Sigmoid colon (tissue), 7 donors: ENCODE results near the gene THAP12. TPM values are rescaled to one million over a fixed set of nuclear protein-coding genes. Genes with fewer than 3 reads are reported as not detected.

Experiments used
- DNase-seq: peaks from one replicate; pipeline ENCODE4 v3.0.0-alpha.2; 2019
- H3K27ac ChIP-seq, 4 donors: fragments of 200-600 bp; sonication (generic); one replicate each; pipeline ENCODE4 v1.5.1; 2016 to 2019; ENCODE audit warnings: mild to moderate bottlenecking in 1 of 4
- H3K27me3 ChIP-seq, 3 donors: fragments of 200-600 bp; sonication (generic); one replicate each; pipeline ENCODE4 v1.5.1; 2019; ENCODE audit warnings: mild to moderate bottlenecking in 1 of 3
- H3K36me3 ChIP-seq, 4 donors: fragments of 200-600 bp; sonication (generic); one replicate each; pipeline ENCODE4 v1.5.1; 2016 to 2019
- H3K4me1 ChIP-seq, 4 donors: fragments of 200-600 bp; sonication (generic); one replicate each; pipeline ENCODE4 v1.5.1; 2017 to 2019
- H3K4me3 ChIP-seq, 4 donors: fragments of 200-600 bp; sonication (generic); one replicate each; pipeline ENCODE4 v1.5.1; 2017 to 2019; ENCODE audit warnings: mild to moderate bottlenecking in 2 of 4, moderate library complexity in 1 of 4
- H3K9me3 ChIP-seq, 4 donors: fragments of 200-600 bp in 3 of 4; sonication (generic) in 3 of 4; one replicate each; pipeline versions ENCODE4 v1.5.1 to v1.6.1; 2013 to 2019
- EP300 ChIP-seq, 4 donors: sonication (generic); formaldehyde crosslinking; IDR thresholded peaks; one replicate each; pipeline ENCODE4 v1.6.1; 2017; ENCODE audit warnings: antibody characterized with exemption in 4 of 4
- POLR2A ChIP-seq, 2 donors: fragments of 450-650 bp; IDR thresholded peaks; one replicate each; pipeline ENCODE4 v1.6.1; 2016; ENCODE audit warnings: antibody characterized with exemption in 2 of 2, mild to moderate bottlenecking in 2 of 2, moderate library complexity in 2 of 2
- POLR2AphosphoS5 ChIP-seq, 4 donors: sonication (generic); formaldehyde crosslinking; IDR thresholded peaks; one replicate each; pipeline ENCODE4 v1.6.1; 2017; ENCODE audit warnings: antibody characterized with exemption in 4 of 4
- WGBS, 2 donors: extraction: QIAGEN DNeasy Blood & Tissue Kit; methylation state at CpG; one replicate each; pipeline ENCODE4 v1.1.7; 2013; 5-methylcytosine and 5-hydroxymethylcytosine counted together
- intact Hi-C: fragments of 100-400 bp; cut with DNase I; formaldehyde crosslinking; loops from one replicate; pipeline ENCODE4 v1.15.1; 2023
- polyA plus RNA-seq, 3 donors: library from polyadenylated mRNA; stranded (reverse); fragments of 200-250 nt; gene quantifications; one replicate each; pipeline ENCODE4 v1.2.3, GENCODE V29; 2013
- total RNA-seq, 4 donors: library from RNA; depleted of rRNA; stranded (reverse); fragments of >200 nt; gene quantifications; one replicate each; pipeline ENCODE4 v1.1.0, GENCODE V29; 2016
- TF ChIP-seq, protein P1 (sequence below), 4 experiments: fragments of 450-650 bp in 3 of 4; fragments of 200-600 bp in 1 of 4; IDR thresholded peaks; one replicate each; pipeline ENCODE4 v1.5.1; 2016 to 2019; ENCODE audit warnings: antibody characterized with exemption in 4 of 4, mild to moderate bottlenecking in 3 of 4, moderate library complexity in 2 of 4
- donor health status: healthy with polysubstance abuse.
- donor health status: Bipolar disorder and iron deficiency.
- donor health status: healthy.

The THAP12 gene
- total and polyA plus RNA-seq, 7 donors, result 27.1 to 43.2 (median 30.1) TPM

DNA sequence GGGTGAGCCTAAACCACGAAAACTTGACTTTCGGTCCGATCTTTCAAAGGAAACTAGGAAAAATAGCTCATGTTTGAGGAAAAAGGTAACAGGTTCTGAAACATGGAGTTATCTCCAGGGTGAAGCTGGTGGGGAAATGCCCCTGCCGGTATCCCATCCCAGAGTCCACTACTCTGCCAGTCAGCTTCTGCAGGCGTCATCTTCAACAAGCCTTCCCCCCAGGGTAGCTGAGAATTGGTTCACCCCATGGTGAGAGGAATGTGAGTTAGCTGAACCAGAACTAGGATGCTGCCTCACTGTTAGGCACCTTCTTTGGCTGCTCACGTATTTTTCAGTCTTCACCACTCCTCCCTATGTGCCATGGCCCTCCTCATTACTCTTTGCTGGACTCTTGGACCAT is 1.3 kb upstream of the THAP12 start:
- DNase-seq, result no peak
- Histone ChIP-seq H3K4me3 (no peak overlapping the region), H3K4me1 (peaks cover 0 to 40% (median 28%) of the 10 kb centered on the region in 4 donors), H3K9me3 (no peaks in the 10 kb centered on the region), H3K27me3 (no peaks in the 10 kb centered on the region), H3K27ac (no peak overlapping the region), H3K36me3 (peaks cover 0 to 6% (median 0%) of the 10 kb centered on the region in 4 donors)
- 83 to 89% methylated on average over 6 of the region's 6 CpGs for WGBS, 2 donors
- TF ChIP-seq POLR2A (IDR thresholded peaks at IDR 0.05) (no peak), POLR2AphosphoS5 (IDR thresholded peaks at IDR 0.05) (no peak), EP300 (IDR thresholded peaks at IDR 0.05) (no peak)
- TF ChIP-seq, protein P1, sequence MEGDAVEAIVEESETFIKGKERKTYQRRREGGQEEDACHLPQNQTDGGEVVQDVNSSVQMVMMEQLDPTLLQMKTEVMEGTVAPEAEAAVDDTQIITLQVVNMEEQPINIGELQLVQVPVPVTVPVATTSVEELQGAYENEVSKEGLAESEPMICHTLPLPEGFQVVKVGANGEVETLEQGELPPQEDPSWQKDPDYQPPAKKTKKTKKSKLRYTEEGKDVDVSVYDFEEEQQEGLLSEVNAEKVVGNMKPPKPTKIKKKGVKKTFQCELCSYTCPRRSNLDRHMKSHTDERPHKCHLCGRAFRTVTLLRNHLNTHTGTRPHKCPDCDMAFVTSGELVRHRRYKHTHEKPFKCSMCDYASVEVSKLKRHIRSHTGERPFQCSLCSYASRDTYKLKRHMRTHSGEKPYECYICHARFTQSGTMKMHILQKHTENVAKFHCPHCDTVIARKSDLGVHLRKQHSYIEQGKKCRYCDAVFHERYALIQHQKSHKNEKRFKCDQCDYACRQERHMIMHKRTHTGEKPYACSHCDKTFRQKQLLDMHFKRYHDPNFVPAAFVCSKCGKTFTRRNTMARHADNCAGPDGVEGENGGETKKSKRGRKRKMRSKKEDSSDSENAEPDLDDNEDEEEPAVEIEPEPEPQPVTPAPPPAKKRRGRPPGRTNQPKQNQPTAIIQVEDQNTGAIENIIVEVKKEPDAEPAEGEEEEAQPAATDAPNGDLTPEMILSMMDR (IDR thresholded peaks at IDR 0.05), result no peak
- intact Hi-C loops, result no loop called here

DNA sequence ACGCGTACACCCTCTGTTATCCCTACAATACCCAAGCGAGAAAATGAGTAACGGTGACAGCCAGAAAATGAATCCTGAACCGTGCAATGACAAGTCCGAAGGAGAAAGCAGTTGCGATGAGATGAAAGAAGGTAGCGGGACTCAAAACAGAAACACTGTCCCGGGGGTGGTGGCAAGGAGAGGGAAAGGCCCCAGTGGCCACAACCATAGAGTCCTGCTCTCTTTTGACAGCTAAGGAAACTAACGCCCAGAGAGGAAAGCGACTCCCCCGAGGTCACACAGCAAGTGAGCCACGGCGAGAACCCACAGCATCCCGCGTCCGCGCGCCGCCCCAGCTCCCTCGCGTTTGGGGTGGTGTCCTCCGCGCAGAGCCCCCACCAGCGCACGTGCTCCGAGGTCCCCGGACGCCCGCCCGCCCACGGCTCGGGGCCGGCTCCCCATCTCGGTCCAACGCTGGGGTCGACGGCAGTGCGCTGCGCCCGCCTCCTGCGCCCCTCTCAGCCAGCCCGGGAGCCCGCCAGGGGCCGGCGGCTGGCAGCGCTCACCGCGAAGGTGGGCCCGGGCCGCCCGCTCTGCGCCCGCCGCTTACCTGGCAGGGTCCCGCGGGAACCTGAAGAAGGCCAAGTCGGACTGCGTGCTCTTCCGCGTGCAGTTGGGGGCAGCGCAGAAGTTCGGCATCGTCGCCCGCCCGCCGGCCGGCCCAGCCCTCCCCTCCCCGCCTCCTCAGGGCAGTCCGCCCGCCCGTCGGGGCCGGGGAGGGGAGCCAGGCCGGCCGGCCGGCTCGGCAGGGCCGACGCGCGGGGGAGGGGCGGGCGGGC is 564 bp downstream of the THAP12 start:
- Histone ChIP-seq H3K4me3 (peak overlapping the region; percentile 69 to 92 (median 86)), H3K27me3 (no peaks in the 10 kb centered on the region), H3K27ac (peak overlapping the region; percentile 82 to 86 (median 86)), H3K4me1 (peaks cover 0 to 51% (median 32%) of the 10 kb centered on the region in 4 donors), H3K9me3 (no peaks in the 10 kb centered on the region), H3K36me3 (peaks cover 0 to 6% (median 0%) of the 10 kb centered on the region in 4 donors)
- DNase-seq, result peak; percentile 64
- WGBS, 2 donors, result 1% methylated on average over 85 of the region's 85 CpGs
- intact Hi-C loops, result loop anchor here (2.0 kb wide), 1 partner anchor 146 kb away; no protein-coding TSS in a partner anchor
- TF ChIP-seq POLR2A (IDR thresholded peaks at IDR 0.05) (no peak), EP300 (IDR thresholded peaks at IDR 0.05) (no peak), POLR2AphosphoS5 (IDR thresholded peaks at IDR 0.05) (no peak)
- TF ChIP-seq, protein P1 (IDR thresholded peaks at IDR 0.05), result no peak

DNA sequence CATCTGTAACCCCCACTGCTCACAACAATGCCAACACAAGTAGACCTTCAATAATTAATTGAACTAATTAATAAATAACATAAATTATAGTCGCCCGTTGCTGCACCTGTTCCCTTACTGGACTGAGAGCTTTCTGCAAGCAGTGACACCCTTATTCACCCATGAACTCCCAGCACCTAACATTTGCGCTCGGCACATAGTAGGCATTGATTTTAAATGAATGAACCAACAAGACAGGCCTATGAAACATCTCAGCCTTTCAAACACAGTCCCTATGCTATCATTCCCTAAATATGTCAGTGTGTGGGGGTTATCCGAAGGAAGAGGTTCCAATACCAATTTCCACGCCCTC is 1.1 kb downstream of the THAP12 start:
- H3K36me3 ChIP-seq, result peaks cover 0 to 3% (median 0%) of the 10 kb centered on the region in 4 donors
- H3K9me3 ChIP-seq, result no peaks in the 10 kb centered on the region
- DNase-seq, result no peak
- peak overlapping the region in 3 of 4 donors; percentile 82 to 86 (median 86) for H3K27ac ChIP-seq
- TF ChIP-seq POLR2A (IDR thresholded peaks at IDR 0.05) (no peak), EP300 (IDR thresholded peaks at IDR 0.05) (no peak), POLR2AphosphoS5 (IDR thresholded peaks at IDR 0.05) (no peak)
- TF ChIP-seq, protein P1 (IDR thresholded peaks at IDR 0.05), result no peak
- 6 to 35% methylated on average over 6 of the region's 6 CpGs for WGBS, 2 donors
- intact Hi-C loops, result loop anchor here (2.0 kb wide), 1 partner anchor 145 kb away; no protein-coding TSS in a partner anchor
- H3K4me3 ChIP-seq, result peak overlapping the region; percentile 69 to 92 (median 86)
- no peaks in the 10 kb centered on the region for H3K27me3 ChIP-seq
- peaks cover 0 to 55% (median 35%) of the 10 kb centered on the region in 4 donors for H3K4me1 ChIP-seq

DNA sequence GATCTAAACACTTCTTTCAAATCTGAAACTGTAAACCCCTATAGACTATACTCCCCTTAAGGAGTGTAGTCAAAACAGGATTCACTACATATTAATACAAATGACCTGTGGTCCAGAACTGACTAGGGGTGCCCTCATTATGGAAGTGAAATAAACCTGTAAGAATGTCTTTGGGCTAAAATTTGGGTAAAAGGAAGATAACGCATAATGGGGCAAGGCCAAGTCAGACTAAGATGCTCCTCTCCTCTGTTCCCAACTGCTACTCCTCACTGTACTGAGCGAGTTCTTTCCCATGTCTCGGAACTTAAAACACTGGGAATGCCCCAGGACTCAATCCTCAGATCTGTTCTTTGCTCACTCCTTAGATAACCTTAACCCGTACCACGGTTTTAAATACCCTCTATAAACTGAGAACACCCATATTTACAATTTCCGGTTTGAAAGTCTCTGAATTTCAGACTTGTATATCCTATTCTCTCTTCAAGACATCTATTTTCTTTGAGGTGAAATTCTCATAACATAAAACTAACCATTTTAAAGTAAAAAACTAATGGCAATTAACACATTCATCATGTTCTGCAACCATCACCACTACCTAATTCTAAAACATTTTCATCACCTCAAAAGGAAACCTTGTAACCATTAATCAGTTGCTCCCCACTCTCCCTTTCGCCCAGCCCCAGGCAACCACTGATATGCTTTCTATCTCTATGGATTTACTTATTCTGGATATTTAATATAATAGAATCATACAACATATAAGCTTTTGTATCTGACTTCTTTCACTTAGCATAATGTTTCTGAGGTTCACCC is 4.0 kb downstream of the THAP12 start:
- peaks cover 0 to 42% (median 27%) of the 10 kb centered on the region in 4 donors for H3K4me1 ChIP-seq
- WGBS, 2 donors, result 18 to 61% methylated on average over 7 of the region's 7 CpGs
- no peak overlapping the region for H3K4me3 ChIP-seq
- no peaks in the 10 kb centered on the region for H3K27me3 ChIP-seq
- DNase-seq, result no peak
- no peak overlapping the region for H3K27ac ChIP-seq
- no peaks in the 10 kb centered on the region for H3K9me3 ChIP-seq
- no peaks in the 10 kb centered on the region for H3K36me3 ChIP-seq
- no peak for TF ChIP-seq POLR2A (IDR thresholded peaks at IDR 0.05)
- TF ChIP-seq, protein P1 (IDR thresholded peaks at IDR 0.05), result no peak
- no peak for TF ChIP-seq POLR2AphosphoS5 (IDR thresholded peaks at IDR 0.05)
- no peak for TF ChIP-seq EP300 (IDR thresholded peaks at IDR 0.05)
- intact Hi-C loops, result no loop called here
